Loucy (cell line): Measurements from ENCODE around the gene GATA6.

Experiments
- CTCF ChIP-seq: fragments of 200-600 bp; sonication (generic); conservative IDR thresholded peaks from 2 replicates; pipeline ENCODE4 v1.5.1; 2014; ENCODE audit warnings: mild to moderate bottlenecking, antibody characterized with exemption, low read length
- EZH2phosphoT487 ChIP-seq: fragments of 200-600 bp; IDR thresholded peaks from 2 replicates; pipeline ENCODE4 v1.6.1; 2018; ENCODE audit warnings: antibody characterized with exemption, mild to moderate bottlenecking, moderate library complexity, borderline replicate concordance

GRCh38 chr18:22182884-22183697, 13.7 kb downstream of the GATA6 start:
- no peak for TF ChIP-seq CTCF
- no peak for TF ChIP-seq EZH2phosphoT487
